H9 (cell line): ENCODE measurements around the gene ATXN10. TPM values are rescaled to one million over a fixed set of nuclear protein-coding genes. Genes with fewer than 3 reads are reported as not detected.

Experiments used
- DNase-seq: peaks from one replicate; pipeline ENCODE4 v3.0.0-alpha.2; 2017
- H2AFZ ChIP-seq: one replicate; pipeline ENCODE4 v1.6.1; 2013; ENCODE audit warnings: mild to moderate bottlenecking, low read length, control low read depth, moderate library complexity
- H2AK5ac ChIP-seq: 2 replicates; pipeline ENCODE4 v1.6.1; 2013; ENCODE audit warnings: low read length, control low read depth, mixed read lengths; ENCODE audit not compliant: insufficient read length
- H2BK120ac ChIP-seq: one replicate; pipeline ENCODE4 v1.6.1; 2013; ENCODE audit warnings: low read depth, mild to moderate bottlenecking, low read length, control low read depth, inconsistent platforms; ENCODE audit not compliant: poor library complexity, severe bottlenecking
- H2BK12ac ChIP-seq: 2 replicates; pipeline ENCODE4 v1.6.1; 2013; ENCODE audit warnings: low read length, control low read depth, mixed read lengths, low read depth; ENCODE audit not compliant: insufficient read length
- H2BK15ac ChIP-seq: 2 replicates; pipeline ENCODE4 v1.6.1; 2013; ENCODE audit warnings: low read depth, low read length, control low read depth
- H2BK20ac ChIP-seq: one replicate; pipeline ENCODE4 v1.6.1; 2013; ENCODE audit warnings: low read depth, mild to moderate bottlenecking, low read length, control low read depth, inconsistent platforms; ENCODE audit not compliant: poor library complexity, severe bottlenecking
- H2BK5ac ChIP-seq: 2 replicates; pipeline ENCODE4 v1.6.1; 2013; ENCODE audit warnings: low read length, control low read depth, mixed read lengths; ENCODE audit not compliant: insufficient read length
- H3K14ac ChIP-seq: 2 replicates; pipeline ENCODE4 v1.6.1; 2013; ENCODE audit warnings: low read length, control low read depth; ENCODE audit not compliant: insufficient read depth
- H3K18ac ChIP-seq: 2 replicates; pipeline ENCODE4 v1.6.1; 2013; ENCODE audit warnings: low read depth, mild to moderate bottlenecking, mixed read lengths, low read length, control low read depth; ENCODE audit not compliant: insufficient read length
- H3K23ac ChIP-seq: 2 replicates; pipeline ENCODE4 v1.6.1; 2013; ENCODE audit warnings: low read length, control low read depth, mixed read lengths, low read depth; ENCODE audit not compliant: insufficient read length
- H3K23me2 ChIP-seq: 2 replicates; pipeline ENCODE4 v1.6.1; 2013; ENCODE audit warnings: low read depth, mild to moderate bottlenecking, mixed read lengths, low read length, control low read depth; ENCODE audit not compliant: insufficient read length, poor library complexity, severe bottlenecking
- H3K27ac ChIP-seq: 2 replicates; pipeline ENCODE4 v1.5.1; 2013; ENCODE audit warnings: low read length, control low read depth, mixed read lengths, low read depth; ENCODE audit not compliant: insufficient read length
- H3K27me3 ChIP-seq: 2 replicates; pipeline ENCODE4 v1.6.1; 2013; ENCODE audit warnings: low read length, control low read depth, inconsistent platforms; ENCODE audit not compliant: insufficient read depth
- H3K4ac ChIP-seq: 2 replicates; pipeline ENCODE4 v1.6.1; 2013; ENCODE audit warnings: low read depth, mild to moderate bottlenecking, control low read depth, inconsistent platforms, low read length, moderate library complexity
- H3K4me1 ChIP-seq: 2 replicates; pipeline ENCODE4 v1.6.1; 2013; ENCODE audit warnings: low read length, control low read depth, inconsistent platforms; ENCODE audit not compliant: insufficient read depth
- H3K4me2 ChIP-seq: 2 replicates; pipeline ENCODE4 v1.6.1; 2013; ENCODE audit warnings: low read length, control low read depth, mixed read lengths; ENCODE audit not compliant: insufficient read length, insufficient read depth
- H3K56ac ChIP-seq: 2 replicates; pipeline ENCODE4 v1.6.1; 2013; ENCODE audit warnings: low read depth, mild to moderate bottlenecking, mixed read lengths, low read length, control low read depth; ENCODE audit not compliant: insufficient read length
- H3K79me1 ChIP-seq: 2 replicates; pipeline ENCODE4 v1.6.1; 2013; ENCODE audit warnings: low read depth, mild to moderate bottlenecking, moderate library complexity, low read length, control low read depth, inconsistent platforms; ENCODE audit not compliant: insufficient read depth, poor library complexity, severe bottlenecking
- H3K79me2 ChIP-seq: 2 replicates; pipeline ENCODE4 v1.6.1; 2013; ENCODE audit warnings: low read length, control low read depth, inconsistent platforms; ENCODE audit not compliant: insufficient read depth
- H3K9ac ChIP-seq: 2 replicates; pipeline ENCODE4 v1.6.1; 2013; ENCODE audit warnings: low read length, control low read depth, mixed read lengths; ENCODE audit not compliant: insufficient read length; ENCODE audit errors: extremely low read depth
- H3K9me3 ChIP-seq: one replicate; pipeline ENCODE4 v1.6.1; 2013; ENCODE audit warnings: low read depth, low read length, inconsistent platforms; ENCODE audit not compliant: control insufficient read depth
- H3T11ph ChIP-seq: one replicate; pipeline ENCODE4 v1.6.1; 2013; ENCODE audit warnings: mild to moderate bottlenecking, low read length, control low read depth, inconsistent platforms
- H4K20me1 ChIP-seq: one replicate; pipeline ENCODE4 v1.6.1; 2013; ENCODE audit not compliant: control insufficient read depth, insufficient read length, insufficient read depth
- H4K5ac ChIP-seq: 2 replicates; pipeline ENCODE4 v1.6.1; 2013; ENCODE audit warnings: low read depth, mild to moderate bottlenecking, mixed read lengths, low read length, control low read depth; ENCODE audit not compliant: insufficient read length
- H4K8ac ChIP-seq: replicated peaks from 2 replicates; pipeline ENCODE4 v1.6.1; 2013; ENCODE audit warnings: low read length, control low read depth, mixed read lengths, low read depth; ENCODE audit not compliant: insufficient read length
- H4K91ac ChIP-seq: 2 replicates; pipeline ENCODE4 v1.6.1; 2013; ENCODE audit warnings: low read depth, mild to moderate bottlenecking, moderate library complexity, mixed read lengths, low read length, control low read depth; ENCODE audit not compliant: insufficient read length
- H3K27ac Mint-ChIP-seq, 3 experiments: 2 replicates in 2 of 3; 3 replicates in 1 of 3; pipeline ENCODE4 v1.8.0; 2020 to 2021; ENCODE audit warnings: mixed read lengths in 3 of 3, mild to moderate bottlenecking in 1 of 3, moderate library complexity in 1 of 3
- H3K27me3 Mint-ChIP-seq: 2 replicates; pipeline ENCODE4 v1.8.0; 2021; ENCODE audit warnings: low read depth, mild to moderate bottlenecking, moderate library complexity, mixed read lengths
- H3K36me3 Mint-ChIP-seq, 3 experiments: 2 replicates in 2 of 3; 3 replicates in 1 of 3; pipeline ENCODE4 v1.8.0; 2020 to 2021; ENCODE audit warnings: low read depth in 3 of 3, mixed read lengths in 3 of 3; ENCODE audit not compliant: insufficient read depth in 1 of 3
- H3K4me1 Mint-ChIP-seq, 2 experiments: 2 replicates each; pipeline ENCODE4 v1.8.0; 2020; ENCODE audit warnings: mixed read lengths in 2 of 2
- H3K4me3 Mint-ChIP-seq, 2 experiments: 2 replicates in 1 of 2; 3 replicates in 1 of 2; pipeline ENCODE4 v1.8.0; 2020 to 2021; ENCODE audit warnings: mild to moderate bottlenecking in 2 of 2, mixed read lengths in 2 of 2, moderate library complexity in 1 of 2
- H3K9me3 Mint-ChIP-seq, 2 experiments: 2 replicates in 1 of 2; 3 replicates in 1 of 2; pipeline ENCODE4 v1.8.0; 2020; ENCODE audit warnings: mild to moderate bottlenecking in 2 of 2, mixed read lengths in 2 of 2, moderate library complexity in 1 of 2
- CTCF ChIP-seq: fragments of 200-600 bp; sonication (generic); conservative IDR thresholded peaks from 3 replicates; pipeline ENCODE4 v1.8.0; 2021; ENCODE audit warnings: antibody characterized with exemption, mild to moderate bottlenecking
- whole genome bisulfite sequencing: extraction: QIAGEN DNeasy Blood & Tissue Kit; methylation state at CpG from one replicate; pipeline ENCODE4 v1.1.7; 2013; ENCODE audit warnings: missing lambda C conversion rate, low lambda C conversion rate, mixed read lengths; ENCODE audit not compliant: insufficient read length; ENCODE audit errors: extremely low coverage; 5-methylcytosine and 5-hydroxymethylcytosine counted together
- microRNA-seq: library from miRNA; unstranded; fragments of <30 nt; microRNA quantifications from one replicate; pipeline ENCODE4, GENCODE V29; 2020; ENCODE audit warnings: borderline microRNAs expressed
- total RNA-seq: library from RNA; stranded (reverse); gene quantifications from 2 replicates; pipeline ENCODE4 v1.2.1, GENCODE V29; 2021

Gene ATXN10
- total RNA-seq, 1 experiment from 2014 or later, result 210 TPM

- no peak for DNase-seq
- no peak overlapping the region for H3K27ac Mint-ChIP-seq
- no peak overlapping the region for H2BK12ac ChIP-seq
These were observed 221.9 kb downstream of the ATXN10 start for GRCh38 chr22:45893516-45893915.

More at GRCh38 chr22:45893516-45893915, 221.9 kb downstream of the ATXN10 start:
- Histone ChIP-seq H2BK5ac (no peak overlapping the region), H3K23me2 (no peaks in the 10 kb centered on the region), H3K9ac (no peak overlapping the region), H4K8ac (no peak overlapping the region), H3K4me2 (no peak overlapping the region), H3T11ph (no peak overlapping the region), H3K4me1 (no peaks in the 10 kb centered on the region; the same call in 1 of the 2 replicates), H3K9me3 (no peaks in the 10 kb centered on the region), H3K56ac (no peak overlapping the region), H3K27me3 (no peaks in the 10 kb centered on the region), H2BK120ac (no peak overlapping the region), H3K4ac (no peak overlapping the region), H4K91ac (no peak overlapping the region), H2BK20ac (no peak overlapping the region), H3K14ac (no peak overlapping the region), H3K23ac (no peak overlapping the region), H2AFZ (no peak overlapping the region), H2AK5ac (no peak overlapping the region), H4K5ac (no peak overlapping the region), H4K20me1 (peaks cover under 1% of the 10 kb centered on the region), H2BK15ac (no peak overlapping the region), H3K27ac (no peak overlapping the region), H3K79me1 (no peaks in the 10 kb centered on the region), H3K79me2 (no peaks in the 10 kb centered on the region), H3K18ac (no peak overlapping the region)
- no peak for TF ChIP-seq CTCF
- Mint-ChIP-seq H3K4me3 (no peak overlapping the region), H3K36me3 (no peaks in the 10 kb centered on the region), H3K9me3 (no peaks in the 10 kb centered on the region), H3K27me3 (peaks cover 9% of the 10 kb centered on the region), H3K4me1 (peaks cover 11 to 20% of the 10 kb centered on the region in 2 experiments)
- no CpG with 5 or more reads among the region's 9 CpGs for WGBS

Small RNA genes within 50 kb of the gene (microRNA-seq; reads per million reads assigned to microRNA genes)
- not detected for gene MIR4762

Other genes starting within 250 kb of the ATXN10 start
- 137 and 140 TPM in 2 replicates for gene FBLN1, start 169.0 kb upstream of the ATXN10 start, total RNA-seq